GM21576 (cell line): ENCODE data around the gene SYF2.

Experiments
- ATAC-seq: cut with Tn5 transposase; IDR thresholded peaks from one replicate; pipeline ENCODE4 v1.9.1; 2021; ENCODE audit warnings: mild to moderate bottlenecking, moderate library complexity; ENCODE audit not compliant: unreplicated experiment

Gene SYF2

GRCh38 chr1:25185409-25186160 is 46.7 kb downstream of the SYF2 start:
- ATAC-seq = no peak

- ATAC-seq = no peak
These were observed 48.1 kb downstream of the SYF2 start for GRCh38 chr1:25184001-25184762.

GRCh38 chr1:25183126-25183980 is 48.9 kb downstream of the SYF2 start:
- ATAC-seq = no peak

- ATAC-seq = no peak
These were observed 49.7 kb downstream of the SYF2 start for GRCh38 chr1:25182629-25183028.

GRCh38 chr1:25180996-25181395 is 51.3 kb downstream of the SYF2 start:
- no peak for ATAC-seq

GRCh38 chr1:25178917-25179561 is 53.3 kb downstream of the SYF2 start:
- ATAC-seq = no peak

GRCh38 chr1:25174730-25175612 is 57.3 kb downstream of the SYF2 start:
- no peak for ATAC-seq

- no peak for ATAC-seq
These were observed 58.0 kb downstream of the SYF2 start for GRCh38 chr1:25174363-25174729.

- ATAC-seq = no peak
These were observed 58.4 kb downstream of the SYF2 start for GRCh38 chr1:25173809-25174340.
